Karpas-422 (cell line): ENCODE measurements around the gene RRN3. TPM values are rescaled to one million over a fixed set of nuclear protein-coding genes. Genes with fewer than 3 reads are reported as not detected.
"Not testable (repeated sequence)": the region's sequence is repeated elsewhere in the genome, so short reads cannot be mapped to it uniquely, and the experiment has no call there.

Source experiments
- DNase-seq: peaks from one replicate; pipeline ENCODE4 v3.0.0-alpha.2; 2015
- H2AFZ ChIP-seq: fragments of 200-600 bp; sonication (generic); 2 replicates; pipeline ENCODE4 v1.6.1; 2014; ENCODE audit warnings: antibody characterized with exemption, low read length, mixed read lengths
- H3K27ac ChIP-seq: fragments of 200-600 bp; sonication (generic); 2 replicates; pipeline ENCODE4 v1.5.1; 2014; ENCODE audit warnings: mild to moderate bottlenecking, low read length, moderate library complexity
- H3K27me3 ChIP-seq: fragments of 200-600 bp; sonication (generic); 2 replicates; pipeline ENCODE4 v1.6.1; 2014; ENCODE audit warnings: low read length, mixed read lengths
- H3K36me3 ChIP-seq: fragments of 200-600 bp; sonication (generic); 2 replicates; pipeline ENCODE4 v1.6.1; 2014; ENCODE audit warnings: low read length, mixed read lengths; ENCODE audit not compliant: insufficient read depth
- H3K4me1 ChIP-seq: fragments of 200-600 bp; sonication (generic); 2 replicates; pipeline ENCODE4 v1.6.1; 2014; ENCODE audit warnings: mild to moderate bottlenecking, low read length, mixed read lengths
- H3K4me2 ChIP-seq: fragments of 200-600 bp; sonication (generic); 2 replicates; pipeline ENCODE4 v1.6.1; 2014; ENCODE audit warnings: low read length, low read depth, mild to moderate bottlenecking; ENCODE audit not compliant: poor library complexity, severe bottlenecking
- H3K4me3 ChIP-seq: fragments of 200-600 bp; sonication (generic); 2 replicates; pipeline ENCODE4 v1.5.1; 2014; ENCODE audit warnings: mild to moderate bottlenecking, antibody characterized with exemption, low read length, mixed read lengths
- H3K79me2 ChIP-seq: fragments of 200-600 bp; sonication (generic); 2 replicates; pipeline ENCODE4 v1.6.1; 2014; ENCODE audit warnings: mild to moderate bottlenecking, low read length, mixed read lengths
- H3K9ac ChIP-seq: fragments of 200-600 bp; sonication (generic); 2 replicates; pipeline ENCODE4 v1.6.0; 2014; ENCODE audit warnings: low read length
- H3K9me2 ChIP-seq: fragments of 200-600 bp; sonication (generic), shearing (Covaris generic); replicated peaks from 2 replicates; pipeline ENCODE4 v1.6.0; 2014; ENCODE audit warnings: mild to moderate bottlenecking, low read length, moderate library complexity; ENCODE audit not compliant: insufficient read depth
- H3K9me3 ChIP-seq: fragments of 300-700, 200-600 bp; sonication (generic); 2 replicates; pipeline ENCODE4 v1.6.1; 2014; ENCODE audit warnings: low read length, mixed read lengths
- H4K20me1 ChIP-seq: fragments of 200-600 bp; sonication (generic); 2 replicates; pipeline ENCODE4 v1.6.1; 2014; ENCODE audit warnings: mild to moderate bottlenecking, antibody characterized with exemption, low read length, low read depth; ENCODE audit not compliant: insufficient read depth
- total RNA-seq: library from RNA; depleted of rRNA; stranded (reverse); fragments of >200 nt; shearing (Covaris generic); gene quantifications from 2 replicates; pipeline ENCODE4 v1.2.3, GENCODE V29; 2014; ENCODE audit warnings: low replicate concordance

RRN3 gene
- total RNA-seq, 1 experiment from 2014 or later = 36.0 TPM

DNA sequence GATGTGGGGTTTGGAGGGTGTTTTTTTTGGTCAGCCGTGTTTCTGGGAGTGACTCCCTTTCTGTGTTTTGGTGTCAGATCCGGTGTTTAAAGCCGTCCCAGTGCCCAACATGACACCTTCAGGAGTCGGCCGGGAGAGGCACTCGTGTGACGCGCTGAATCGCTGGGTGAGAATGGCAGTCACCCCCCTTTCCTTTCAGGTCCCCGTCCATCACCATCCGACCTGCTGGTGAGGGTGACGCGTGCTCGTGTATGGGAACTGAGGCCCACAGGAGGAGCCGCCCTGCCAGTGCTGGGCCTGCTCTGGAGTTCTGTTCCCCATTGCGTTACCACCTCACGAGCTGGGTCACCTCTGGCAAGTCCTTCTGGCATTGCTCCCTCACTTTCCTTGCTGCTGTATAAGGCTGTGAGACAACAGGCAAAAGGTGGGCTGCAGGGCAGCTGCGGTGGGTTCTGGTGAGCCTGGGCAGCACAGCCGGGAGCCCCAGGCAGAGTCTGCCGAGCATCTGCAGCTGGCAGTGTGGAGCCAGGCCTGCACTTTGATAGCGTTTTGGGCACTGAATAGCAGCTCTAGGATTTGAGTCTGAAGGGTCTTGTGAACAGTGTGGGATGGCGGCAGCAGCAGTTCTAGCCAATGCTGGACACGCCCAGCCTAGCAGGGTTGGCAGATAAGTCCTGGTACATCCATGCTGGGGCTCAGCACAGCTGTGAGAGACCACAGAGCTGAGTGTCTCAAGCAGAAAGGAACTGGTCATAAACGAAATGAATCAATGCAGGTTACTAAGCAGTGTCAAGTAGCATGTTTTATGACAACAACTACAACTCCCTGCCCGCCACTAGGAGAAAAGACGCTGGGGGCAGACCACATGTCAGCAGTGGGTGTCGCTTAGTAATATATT, 65.0 kb downstream of the RRN3 start:
- H3K36me3 ChIP-seq = peaks cover 12% of the 10 kb centered on the region; the same call in 1 of the 2 replicates
- H3K79me2 ChIP-seq, H3K4me1 ChIP-seq, H3K9ac ChIP-seq, H3K27me3 ChIP-seq, H3K4me2 ChIP-seq, H3K27ac ChIP-seq, H3K9me3 ChIP-seq, H3K9me2 ChIP-seq, DNase-seq, H3K4me3 ChIP-seq, H2AFZ ChIP-seq, H4K20me1 ChIP-seq: not testable (repeated sequence)

DNA sequence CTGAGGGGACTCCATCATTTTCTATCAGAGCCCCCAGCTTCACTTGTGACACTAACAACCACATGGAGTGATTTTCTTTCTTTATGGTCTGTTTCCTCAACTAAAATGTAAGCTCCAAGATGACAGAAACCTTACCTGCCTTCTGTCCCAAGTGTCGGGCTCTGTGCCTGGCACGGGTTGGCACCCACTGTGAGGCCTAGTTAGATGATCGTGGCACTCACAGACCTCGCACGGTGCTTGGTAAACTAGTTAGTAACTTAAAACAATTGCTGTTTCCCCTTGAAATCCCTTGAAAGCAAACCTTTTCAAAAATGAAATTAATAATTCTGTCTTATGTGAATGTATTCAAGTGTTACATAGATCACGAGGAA, 65.7 kb downstream of the RRN3 start:
- H3K4me3 ChIP-seq, H3K9ac ChIP-seq, H3K9me3 ChIP-seq, H3K79me2 ChIP-seq, H4K20me1 ChIP-seq, DNase-seq, H3K27ac ChIP-seq, H2AFZ ChIP-seq, H3K9me2 ChIP-seq, H3K27me3 ChIP-seq, H3K36me3 ChIP-seq, H3K4me2 ChIP-seq, H3K4me1 ChIP-seq: not testable (repeated sequence)

DNA sequence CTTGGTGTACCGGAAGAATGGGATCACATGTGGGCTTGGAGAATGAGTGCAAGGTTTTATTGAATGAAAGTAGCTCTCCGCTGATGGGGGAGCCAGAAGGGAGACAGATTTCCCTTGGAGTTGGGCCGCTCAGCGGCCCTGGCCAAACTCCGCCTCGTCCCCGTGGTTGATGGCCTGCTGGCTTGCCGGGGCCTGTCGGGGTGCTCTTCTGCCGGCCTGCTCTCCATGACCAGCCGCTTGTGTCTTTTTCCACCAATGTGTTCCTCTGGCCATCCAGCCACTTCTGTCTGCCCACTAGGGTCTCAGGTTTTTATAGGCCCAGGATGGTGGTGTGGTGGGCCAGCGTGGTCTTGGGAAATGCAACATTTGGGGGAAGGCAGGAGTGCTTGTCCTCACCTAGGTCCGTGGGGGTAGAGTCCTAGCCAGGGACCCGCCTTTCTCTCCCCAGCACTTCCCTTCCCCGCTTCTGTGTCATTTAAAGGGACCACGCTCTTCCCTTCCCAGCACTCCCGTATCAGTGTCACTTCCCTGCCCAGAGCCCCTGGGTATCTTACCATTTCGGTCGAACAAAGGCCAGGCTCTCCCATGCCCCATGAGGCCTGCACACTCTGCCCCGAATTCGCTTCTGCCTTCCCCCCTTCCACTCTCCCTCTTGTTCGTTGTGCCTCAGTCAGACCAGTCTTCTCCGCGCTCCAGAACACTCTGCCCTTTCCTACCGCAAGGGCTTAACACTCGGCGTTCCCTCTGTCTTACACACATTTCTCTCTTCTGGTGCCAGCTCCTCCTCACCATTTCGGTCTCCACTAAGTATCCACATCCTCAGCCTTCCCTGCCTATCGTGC, 66.3 kb downstream of the RRN3 start:
- Histone ChIP-seq H3K36me3 (peaks cover 15% of the 10 kb centered on the region; the same call in 1 of the 2 replicates), H3K79me2 (peaks cover 12% of the 10 kb centered on the region; the same call in 1 of the 2 replicates)
- not testable (repeated sequence) for H3K4me1 ChIP-seq, H3K4me2 ChIP-seq, H3K4me3 ChIP-seq, H3K9me3 ChIP-seq, H3K9me2 ChIP-seq, H2AFZ ChIP-seq, H3K27me3 ChIP-seq, H3K9ac ChIP-seq, H3K27ac ChIP-seq, H4K20me1 ChIP-seq, DNase-seq

DNA sequence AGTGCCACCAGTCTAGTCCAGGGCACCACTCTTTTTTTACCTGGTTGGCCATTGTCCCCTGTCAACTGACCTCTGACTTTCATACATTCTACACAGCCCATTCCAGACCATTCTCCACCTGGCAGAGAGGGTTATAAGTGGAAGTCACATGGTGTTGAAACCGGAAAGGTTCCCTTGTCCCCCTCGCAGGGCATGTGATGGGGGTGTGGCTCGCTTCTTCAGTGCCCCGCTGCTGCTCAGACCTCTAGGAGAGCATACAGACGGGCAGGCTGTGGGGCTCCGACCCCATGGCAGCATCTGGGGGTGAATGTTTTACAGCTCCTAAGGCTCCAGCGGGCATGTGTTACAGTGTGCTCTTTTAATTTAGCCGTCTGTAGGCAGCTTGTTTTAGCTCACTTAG, 67.0 kb downstream of the RRN3 start:
- peaks cover 18% of the 10 kb centered on the region; the same call in 1 of the 2 replicates for H3K36me3 ChIP-seq
- not testable (repeated sequence) for DNase-seq, H3K9me2 ChIP-seq, H3K27ac ChIP-seq, H3K4me1 ChIP-seq, H3K4me3 ChIP-seq, H3K27me3 ChIP-seq, H2AFZ ChIP-seq, H3K4me2 ChIP-seq, H4K20me1 ChIP-seq, H3K9ac ChIP-seq, H3K9me3 ChIP-seq
- peaks cover 12% of the 10 kb centered on the region; the same call in 1 of the 2 replicates for H3K79me2 ChIP-seq

DNA sequence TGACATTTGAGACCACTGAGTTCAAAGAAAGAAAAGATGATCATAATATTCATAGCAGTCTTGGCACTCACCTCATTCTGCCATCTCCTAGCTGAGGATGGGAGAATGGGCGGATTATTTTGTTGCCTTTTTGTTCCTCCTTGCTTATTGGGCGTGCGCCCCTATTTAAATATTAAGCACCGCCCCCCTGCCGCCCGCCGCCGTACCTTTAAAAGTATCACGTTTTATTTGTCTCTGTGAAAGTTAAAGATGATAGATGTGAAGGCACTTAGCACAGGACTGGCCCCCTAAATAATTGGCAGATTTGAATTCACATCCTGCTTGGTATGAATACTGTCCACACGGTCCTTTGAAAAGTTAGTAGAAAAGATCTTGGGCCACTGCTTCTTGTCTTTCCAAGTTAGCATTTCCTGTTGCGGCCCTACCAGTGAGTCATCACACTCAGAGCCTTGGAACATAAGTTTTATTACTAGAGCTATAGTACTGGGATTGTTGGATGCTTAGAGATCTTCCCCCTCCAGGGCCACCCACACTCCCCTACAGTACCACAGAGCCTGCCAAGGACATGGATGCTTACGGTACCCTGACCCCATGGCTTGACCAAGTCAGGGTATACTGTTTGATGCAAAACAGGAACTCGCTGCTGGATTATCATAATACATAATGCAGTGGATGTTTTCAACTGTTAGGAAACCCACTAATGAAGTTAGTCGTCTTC, 68.7 kb downstream of the RRN3 start:
- H3K9me2 ChIP-seq, H3K9me3 ChIP-seq, H3K4me3 ChIP-seq, H2AFZ ChIP-seq, H4K20me1 ChIP-seq, H3K27ac ChIP-seq, H3K27me3 ChIP-seq, H3K4me2 ChIP-seq, H3K4me1 ChIP-seq, H3K9ac ChIP-seq, DNase-seq: not testable (repeated sequence)
- Histone ChIP-seq H3K36me3 (peaks cover 13% of the 10 kb centered on the region; the same call in 1 of the 2 replicates), H3K79me2 (peaks cover 12% of the 10 kb centered on the region; the same call in 1 of the 2 replicates)

DNA sequence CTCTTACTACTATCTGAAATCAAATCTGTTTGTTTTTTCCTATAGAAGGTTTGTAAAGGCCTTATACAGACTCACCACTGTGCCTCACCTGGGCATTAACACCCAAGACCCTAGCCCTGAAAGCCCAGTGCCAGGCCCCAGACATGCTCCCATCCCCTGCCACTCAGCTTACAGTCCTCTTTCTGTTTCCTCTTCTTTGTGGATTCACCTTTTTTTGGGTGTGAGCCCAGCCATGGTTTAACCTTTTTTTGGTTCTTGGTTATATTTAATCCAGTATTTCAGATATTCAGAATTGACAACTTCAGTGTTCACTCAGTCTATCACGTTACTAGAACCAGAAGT, 69.2 kb downstream of the RRN3 start:
- H3K9me2 ChIP-seq, H3K4me3 ChIP-seq, H3K4me1 ChIP-seq, H3K4me2 ChIP-seq, DNase-seq, H4K20me1 ChIP-seq, H3K27me3 ChIP-seq, H2AFZ ChIP-seq, H3K27ac ChIP-seq, H3K9me3 ChIP-seq, H3K9ac ChIP-seq: not testable (repeated sequence)
- peaks cover 13% of the 10 kb centered on the region; the same call in 1 of the 2 replicates for H3K36me3 ChIP-seq
- peaks cover 12% of the 10 kb centered on the region; the same call in 1 of the 2 replicates for H3K79me2 ChIP-seq

DNA sequence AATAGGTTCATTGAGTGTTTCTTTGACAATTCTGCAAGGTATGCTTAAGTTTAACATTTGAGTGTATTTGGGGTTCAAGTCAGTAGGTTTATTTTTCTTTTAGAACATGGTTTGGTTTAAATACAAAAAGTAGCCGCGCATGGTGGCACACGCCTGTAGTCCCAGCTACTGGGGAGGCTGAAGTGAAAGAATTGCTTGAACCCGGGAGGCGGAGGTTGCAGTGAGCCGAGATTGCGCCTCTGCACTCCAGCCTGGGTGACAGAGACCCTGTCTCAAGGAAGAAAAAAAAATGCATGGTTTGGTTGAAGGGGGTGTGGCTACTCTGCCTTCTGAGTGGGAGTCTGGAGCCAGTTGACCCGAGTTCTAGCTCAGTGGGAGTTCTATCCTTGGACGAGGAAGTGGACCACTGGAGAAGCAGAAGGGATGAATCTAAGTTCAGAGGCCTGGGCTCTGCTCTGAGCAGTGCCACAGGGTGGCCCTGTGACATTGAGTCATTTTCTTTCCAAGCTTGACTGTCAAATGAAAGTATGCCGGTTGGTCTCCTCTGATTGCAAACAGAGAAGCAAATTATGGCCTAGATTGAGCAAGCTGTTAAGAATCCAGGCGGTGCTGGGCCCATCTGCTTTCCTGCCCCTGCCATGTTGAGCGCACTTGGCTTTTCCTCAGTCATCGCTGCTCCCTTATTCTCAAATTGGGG, 70.5 kb downstream of the RRN3 start:
- H3K9me3 ChIP-seq, H3K27me3 ChIP-seq, H3K9me2 ChIP-seq, H4K20me1 ChIP-seq, H3K4me2 ChIP-seq, H2AFZ ChIP-seq, H3K9ac ChIP-seq, DNase-seq, H3K79me2 ChIP-seq, H3K27ac ChIP-seq, H3K4me3 ChIP-seq, H3K4me1 ChIP-seq: not testable (repeated sequence)
- H3K36me3 ChIP-seq = peaks cover 21% of the 10 kb centered on the region; the same call in 1 of the 2 replicates
